K562 (cell line): ENCODE measurements around the gene LRRTM1. TPM values are rescaled to one million over a fixed set of nuclear protein-coding genes. Genes with fewer than 3 reads are reported as not detected.

ENCODE experiments used
- BHLHE40 ChIP-seq: IDR thresholded peaks from 2 replicates; pipeline ENCODE4 v1.6.1; 2011; ENCODE audit warnings: low read length, improper control_type of control experiment
- FOXP1 ChIP-seq: sonication (generic); formaldehyde crosslinking; IDR thresholded peaks from 2 replicates; pipeline ENCODE4 v1.8.0; 2022; ENCODE audit warnings: mild to moderate bottlenecking, missing genetic modification reagents
- HLTF ChIP-seq: fragments of 450-650 bp; IDR thresholded peaks from 2 replicates; pipeline ENCODE4 v1.6.1; 2016
- KDM5B ChIP-seq: fragments of 200-600 bp; sonication (generic); IDR thresholded peaks from 2 replicates; pipeline ENCODE4 v1.6.1; 2012; ENCODE audit warnings: low read depth, mild to moderate bottlenecking, moderate library complexity, low read length, control low read depth, inconsistent platforms; ENCODE audit not compliant: insufficient replicate concordance
- NFXL1 ChIP-seq: fragments of 450-650 bp; formaldehyde crosslinking; IDR thresholded peaks from 2 replicates; pipeline ENCODE4 v1.4.0; 2021; ENCODE audit warnings: mild to moderate bottlenecking
- RBM17 ChIP-seq: fragments of 200-400 bp; formaldehyde crosslinking; IDR thresholded peaks from 2 replicates; pipeline ENCODE4 v1.6.1; 2017; ENCODE audit warnings: low read depth, mild to moderate bottlenecking, low read length, borderline replicate concordance
- SP2 ChIP-seq: IDR thresholded peaks from 2 replicates; pipeline ENCODE4 v1.6.1; 2011; ENCODE audit warnings: mild to moderate bottlenecking, low read depth, low read length, moderate library complexity; ENCODE audit not compliant: poor library complexity, severe bottlenecking; ENCODE audit errors: extremely low read depth
- ZNF24 ChIP-seq: fragments of 450-650 bp; IDR thresholded peaks from 2 replicates; pipeline ENCODE4 v1.6.1; 2016
- ZNF695 ChIP-seq: fragments of 450-650 bp; formaldehyde crosslinking; IDR thresholded peaks from 2 replicates; pipeline ENCODE4 v1.4.0; 2020; ENCODE audit warnings: mild to moderate bottlenecking, moderate library complexity
- polyA plus RNA-seq, 8 experiments: library from polyadenylated mRNA; depleted of rRNA in 4 of 8; stranded (reverse) in 5 of 8; unstranded in 3 of 8; fragments of >200 nt; fragmentation: Nextera tagmentation in 2 of 8; fragmentation: Illumina TruSeq in 1 of 8; extraction: Ambion mirVana in 2 of 8; extraction: Trizol in 1 of 8; gene quantifications; 2 replicates each; pipeline versions ENCODE4 v1.2.1 to v1.2.3, GENCODE V29; 2011 to 2014; ENCODE audit warnings: inconsistent platforms in 1 of 8, missing spikeins in 1 of 8
- total RNA-seq, 7 experiments: library from RNA; depleted of rRNA in 6 of 7; stranded (reverse); fragments of >200 nt in 6 of 7; fragmentation: Illumina TruSeq in 2 of 7; extraction: Trizol in 2 of 7; gene quantifications; 2 replicates each; pipeline versions ENCODE4 v1.2.1 to v1.2.3, GENCODE V29; 2011 to 2021; ENCODE audit warnings: low replicate concordance in 1 of 7
- TF ChIP-seq, protein P1 (sequence below): fragments of 200-600 bp; sonication (generic); IDR thresholded peaks from one replicate; pipeline ENCODE4 v1.6.1; 2012; ENCODE audit warnings: mild to moderate bottlenecking, low read depth, low read length, inconsistent platforms
- TF ChIP-seq, protein P2 (sequence below): fragments of 150-350 bp; IDR thresholded peaks from 2 replicates; pipeline ENCODE4 v1.6.1; 2014; ENCODE audit warnings: low read depth, mild to moderate bottlenecking, low read length, borderline replicate concordance
- TF ChIP-seq, protein P3 (sequence below): sonication (generic); formaldehyde crosslinking; IDR thresholded peaks from 2 replicates; pipeline ENCODE4 v1.8.0; 2022; ENCODE audit warnings: mild to moderate bottlenecking, missing genetic modification reagents

LRRTM1 gene
- total and polyA plus RNA-seq, 9 of the 15 experiments (the other 6 are each of a cell fraction or from before 2014, with no cell fraction given) = 0.07 to 0.33 (median 0.11) TPM; not detected in 6

DNA sequence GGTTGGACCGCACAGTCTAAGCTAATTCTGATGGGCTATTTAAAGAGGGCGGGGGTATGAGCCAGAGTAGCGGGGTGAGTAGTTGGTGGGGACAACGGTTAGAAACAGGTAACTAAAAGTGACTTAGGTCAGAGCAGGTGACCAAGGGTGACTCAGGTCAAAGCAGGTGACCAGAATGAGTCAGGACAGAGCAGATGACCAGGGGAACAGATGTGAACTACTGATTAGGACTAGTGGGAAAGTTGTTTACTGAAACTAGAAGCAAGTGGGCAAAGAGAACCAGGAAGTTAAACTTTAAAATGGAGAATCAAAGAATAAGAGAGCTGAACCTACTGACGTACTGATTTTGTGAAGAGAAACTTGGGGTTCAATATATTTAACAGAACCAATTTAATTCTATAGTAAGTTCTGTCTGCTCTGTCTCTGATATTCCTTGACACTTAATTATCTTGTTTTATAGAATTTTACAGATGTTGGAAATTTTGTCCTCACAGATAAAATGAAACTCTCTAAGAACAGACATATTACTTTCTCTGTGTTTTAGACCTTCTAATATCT is 7.8 kb upstream of the LRRTM1 start (continued):
- TF ChIP-seq, protein P1, sequence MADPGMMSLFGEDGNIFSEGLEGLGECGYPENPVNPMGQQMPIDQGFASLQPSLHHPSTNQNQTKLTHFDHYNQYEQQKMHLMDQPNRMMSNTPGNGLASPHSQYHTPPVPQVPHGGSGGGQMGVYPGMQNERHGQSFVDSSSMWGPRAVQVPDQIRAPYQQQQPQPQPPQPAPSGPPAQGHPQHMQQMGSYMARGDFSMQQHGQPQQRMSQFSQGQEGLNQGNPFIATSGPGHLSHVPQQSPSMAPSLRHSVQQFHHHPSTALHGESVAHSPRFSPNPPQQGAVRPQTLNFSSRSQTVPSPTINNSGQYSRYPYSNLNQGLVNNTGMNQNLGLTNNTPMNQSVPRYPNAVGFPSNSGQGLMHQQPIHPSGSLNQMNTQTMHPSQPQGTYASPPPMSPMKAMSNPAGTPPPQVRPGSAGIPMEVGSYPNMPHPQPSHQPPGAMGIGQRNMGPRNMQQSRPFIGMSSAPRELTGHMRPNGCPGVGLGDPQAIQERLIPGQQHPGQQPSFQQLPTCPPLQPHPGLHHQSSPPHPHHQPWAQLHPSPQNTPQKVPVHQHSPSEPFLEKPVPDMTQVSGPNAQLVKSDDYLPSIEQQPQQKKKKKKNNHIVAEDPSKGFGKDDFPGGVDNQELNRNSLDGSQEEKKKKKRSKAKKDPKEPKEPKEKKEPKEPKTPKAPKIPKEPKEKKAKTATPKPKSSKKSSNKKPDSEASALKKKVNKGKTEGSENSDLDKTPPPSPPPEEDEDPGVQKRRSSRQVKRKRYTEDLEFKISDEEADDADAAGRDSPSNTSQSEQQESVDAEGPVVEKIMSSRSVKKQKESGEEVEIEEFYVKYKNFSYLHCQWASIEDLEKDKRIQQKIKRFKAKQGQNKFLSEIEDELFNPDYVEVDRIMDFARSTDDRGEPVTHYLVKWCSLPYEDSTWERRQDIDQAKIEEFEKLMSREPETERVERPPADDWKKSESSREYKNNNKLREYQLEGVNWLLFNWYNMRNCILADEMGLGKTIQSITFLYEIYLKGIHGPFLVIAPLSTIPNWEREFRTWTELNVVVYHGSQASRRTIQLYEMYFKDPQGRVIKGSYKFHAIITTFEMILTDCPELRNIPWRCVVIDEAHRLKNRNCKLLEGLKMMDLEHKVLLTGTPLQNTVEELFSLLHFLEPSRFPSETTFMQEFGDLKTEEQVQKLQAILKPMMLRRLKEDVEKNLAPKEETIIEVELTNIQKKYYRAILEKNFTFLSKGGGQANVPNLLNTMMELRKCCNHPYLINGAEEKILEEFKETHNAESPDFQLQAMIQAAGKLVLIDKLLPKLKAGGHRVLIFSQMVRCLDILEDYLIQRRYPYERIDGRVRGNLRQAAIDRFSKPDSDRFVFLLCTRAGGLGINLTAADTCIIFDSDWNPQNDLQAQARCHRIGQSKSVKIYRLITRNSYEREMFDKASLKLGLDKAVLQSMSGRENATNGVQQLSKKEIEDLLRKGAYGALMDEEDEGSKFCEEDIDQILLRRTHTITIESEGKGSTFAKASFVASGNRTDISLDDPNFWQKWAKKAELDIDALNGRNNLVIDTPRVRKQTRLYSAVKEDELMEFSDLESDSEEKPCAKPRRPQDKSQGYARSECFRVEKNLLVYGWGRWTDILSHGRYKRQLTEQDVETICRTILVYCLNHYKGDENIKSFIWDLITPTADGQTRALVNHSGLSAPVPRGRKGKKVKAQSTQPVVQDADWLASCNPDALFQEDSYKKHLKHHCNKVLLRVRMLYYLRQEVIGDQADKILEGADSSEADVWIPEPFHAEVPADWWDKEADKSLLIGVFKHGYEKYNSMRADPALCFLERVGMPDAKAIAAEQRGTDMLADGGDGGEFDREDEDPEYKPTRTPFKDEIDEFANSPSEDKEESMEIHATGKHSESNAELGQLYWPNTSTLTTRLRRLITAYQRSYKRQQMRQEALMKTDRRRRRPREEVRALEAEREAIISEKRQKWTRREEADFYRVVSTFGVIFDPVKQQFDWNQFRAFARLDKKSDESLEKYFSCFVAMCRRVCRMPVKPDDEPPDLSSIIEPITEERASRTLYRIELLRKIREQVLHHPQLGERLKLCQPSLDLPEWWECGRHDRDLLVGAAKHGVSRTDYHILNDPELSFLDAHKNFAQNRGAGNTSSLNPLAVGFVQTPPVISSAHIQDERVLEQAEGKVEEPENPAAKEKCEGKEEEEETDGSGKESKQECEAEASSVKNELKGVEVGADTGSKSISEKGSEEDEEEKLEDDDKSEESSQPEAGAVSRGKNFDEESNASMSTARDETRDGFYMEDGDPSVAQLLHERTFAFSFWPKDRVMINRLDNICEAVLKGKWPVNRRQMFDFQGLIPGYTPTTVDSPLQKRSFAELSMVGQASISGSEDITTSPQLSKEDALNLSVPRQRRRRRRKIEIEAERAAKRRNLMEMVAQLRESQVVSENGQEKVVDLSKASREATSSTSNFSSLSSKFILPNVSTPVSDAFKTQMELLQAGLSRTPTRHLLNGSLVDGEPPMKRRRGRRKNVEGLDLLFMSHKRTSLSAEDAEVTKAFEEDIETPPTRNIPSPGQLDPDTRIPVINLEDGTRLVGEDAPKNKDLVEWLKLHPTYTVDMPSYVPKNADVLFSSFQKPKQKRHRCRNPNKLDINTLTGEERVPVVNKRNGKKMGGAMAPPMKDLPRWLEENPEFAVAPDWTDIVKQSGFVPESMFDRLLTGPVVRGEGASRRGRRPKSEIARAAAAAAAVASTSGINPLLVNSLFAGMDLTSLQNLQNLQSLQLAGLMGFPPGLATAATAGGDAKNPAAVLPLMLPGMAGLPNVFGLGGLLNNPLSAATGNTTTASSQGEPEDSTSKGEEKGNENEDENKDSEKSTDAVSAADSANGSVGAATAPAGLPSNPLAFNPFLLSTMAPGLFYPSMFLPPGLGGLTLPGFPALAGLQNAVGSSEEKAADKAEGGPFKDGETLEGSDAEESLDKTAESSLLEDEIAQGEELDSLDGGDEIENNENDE = no peak
- TF ChIP-seq BHLHE40 (peak; percentile 58; the same call in 1 of the 2 replicates), HLTF (no peak), ZNF24 (no peak), SP2 (no peak), FOXP1 (CRISPR knock-in tag) (no peak), KDM5B (no peak), NFXL1 (CRISPR knock-in tag) (no peak), ZNF695 (no peak), RBM17 (no peak)
- TF ChIP-seq, protein P2, sequence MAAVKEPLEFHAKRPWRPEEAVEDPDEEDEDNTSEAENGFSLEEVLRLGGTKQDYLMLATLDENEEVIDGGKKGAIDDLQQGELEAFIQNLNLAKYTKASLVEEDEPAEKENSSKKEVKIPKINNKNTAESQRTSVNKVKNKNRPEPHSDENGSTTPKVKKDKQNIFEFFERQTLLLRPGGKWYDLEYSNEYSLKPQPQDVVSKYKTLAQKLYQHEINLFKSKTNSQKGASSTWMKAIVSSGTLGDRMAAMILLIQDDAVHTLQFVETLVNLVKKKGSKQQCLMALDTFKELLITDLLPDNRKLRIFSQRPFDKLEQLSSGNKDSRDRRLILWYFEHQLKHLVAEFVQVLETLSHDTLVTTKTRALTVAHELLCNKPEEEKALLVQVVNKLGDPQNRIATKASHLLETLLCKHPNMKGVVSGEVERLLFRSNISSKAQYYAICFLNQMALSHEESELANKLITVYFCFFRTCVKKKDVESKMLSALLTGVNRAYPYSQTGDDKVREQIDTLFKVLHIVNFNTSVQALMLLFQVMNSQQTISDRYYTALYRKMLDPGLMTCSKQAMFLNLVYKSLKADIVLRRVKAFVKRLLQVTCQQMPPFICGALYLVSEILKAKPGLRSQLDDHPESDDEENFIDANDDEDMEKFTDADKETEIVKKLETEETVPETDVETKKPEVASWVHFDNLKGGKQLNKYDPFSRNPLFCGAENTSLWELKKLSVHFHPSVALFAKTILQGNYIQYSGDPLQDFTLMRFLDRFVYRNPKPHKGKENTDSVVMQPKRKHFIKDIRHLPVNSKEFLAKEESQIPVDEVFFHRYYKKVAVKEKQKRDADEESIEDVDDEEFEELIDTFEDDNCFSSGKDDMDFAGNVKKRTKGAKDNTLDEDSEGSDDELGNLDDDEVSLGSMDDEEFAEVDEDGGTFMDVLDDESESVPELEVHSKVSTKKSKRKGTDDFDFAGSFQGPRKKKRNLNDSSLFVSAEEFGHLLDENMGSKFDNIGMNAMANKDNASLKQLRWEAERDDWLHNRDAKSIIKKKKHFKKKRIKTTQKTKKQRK = no peak
- TF ChIP-seq, protein P3, sequence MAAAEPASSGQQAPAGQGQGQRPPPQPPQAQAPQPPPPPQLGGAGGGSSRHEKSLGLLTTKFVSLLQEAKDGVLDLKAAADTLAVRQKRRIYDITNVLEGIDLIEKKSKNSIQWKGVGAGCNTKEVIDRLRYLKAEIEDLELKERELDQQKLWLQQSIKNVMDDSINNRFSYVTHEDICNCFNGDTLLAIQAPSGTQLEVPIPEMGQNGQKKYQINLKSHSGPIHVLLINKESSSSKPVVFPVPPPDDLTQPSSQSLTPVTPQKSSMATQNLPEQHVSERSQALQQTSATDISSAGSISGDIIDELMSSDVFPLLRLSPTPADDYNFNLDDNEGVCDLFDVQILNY (CRISPR knock-in tag) = no peak
